Amniotic stem cell (primary cell): Measurements from ENCODE around the gene ANTXR1.
A peak's percentile ranks its signal among the peaks of the same experiment; 100 is the strongest.
"Not testable (repeated sequence)": the region's sequence is repeated elsewhere in the genome, so short reads cannot be mapped to it uniquely, and the experiment has no call there.

Experiments used
- DNase-seq: peaks from one replicate; lab custom pipeline; 2025; lab: John Stamatoyannopoulos, UW

Gene ANTXR1

GRCh38 chr2:69165091-69165880, 152.3 kb downstream of the ANTXR1 start:
- DNase-seq = no peak

GRCh38 chr2:69166465-69166811, 153.5 kb downstream of the ANTXR1 start:
- no peak for DNase-seq

GRCh38 chr2:69166812-69167468, 154.0 kb downstream of the ANTXR1 start:
- DNase-seq = no peak

- DNase-seq = no peak
These were observed 154.5 kb downstream of the ANTXR1 start for GRCh38 chr2:69167469-69167822.

GRCh38 chr2:69168144-69168813, 155.3 kb downstream of the ANTXR1 start:
- DNase-seq = no peak

- no peak for DNase-seq
These were observed 156.1 kb downstream of the ANTXR1 start for GRCh38 chr2:69168950-69169654.

GRCh38 chr2:69169655-69170389, 156.8 kb downstream of the ANTXR1 start:
- DNase-seq = no peak

GRCh38 chr2:69170661-69171060, 157.7 kb downstream of the ANTXR1 start:
- DNase-seq = no peak

- no peak for DNase-seq
These were observed 158.3 kb downstream of the ANTXR1 start for GRCh38 chr2:69171116-69171896.

GRCh38 chr2:69171897-69172525, 159.0 kb downstream of the ANTXR1 start:
- no peak for DNase-seq

- no peak for DNase-seq
These were observed 160.7 kb downstream of the ANTXR1 start for GRCh38 chr2:69173706-69174105.

GRCh38 chr2:69174211-69174610, 161.2 kb downstream of the ANTXR1 start:
- DNase-seq = not testable (repeated sequence)

GRCh38 chr2:69175790-69176715, 163.1 kb downstream of the ANTXR1 start:
- DNase-seq = no peak

GRCh38 chr2:69177063-69177771, 164.2 kb downstream of the ANTXR1 start:
- DNase-seq = peak; percentile 50

- DNase-seq = peak; percentile 67
These were observed 165.0 kb downstream of the ANTXR1 start for GRCh38 chr2:69177785-69178636.

- DNase-seq = no peak
These were observed 165.8 kb downstream of the ANTXR1 start for GRCh38 chr2:69178756-69179155.

- no peak for DNase-seq
These were observed 167.2 kb downstream of the ANTXR1 start for GRCh38 chr2:69180227-69180626.

GRCh38 chr2:69180974-69181373, 168.0 kb downstream of the ANTXR1 start:
- no peak for DNase-seq
